GM19240 (cell line): ENCODE results near the gene TTC7B.
A peak's percentile ranks its signal among the peaks of the same experiment; 100 is the strongest.

Experiments used
- DNase-seq: peaks from one replicate; pipeline ENCODE4 v3.0.0; 2011; ENCODE audit warnings: low spot score; ENCODE audit not compliant: insufficient read length

TTC7B gene

DNA sequence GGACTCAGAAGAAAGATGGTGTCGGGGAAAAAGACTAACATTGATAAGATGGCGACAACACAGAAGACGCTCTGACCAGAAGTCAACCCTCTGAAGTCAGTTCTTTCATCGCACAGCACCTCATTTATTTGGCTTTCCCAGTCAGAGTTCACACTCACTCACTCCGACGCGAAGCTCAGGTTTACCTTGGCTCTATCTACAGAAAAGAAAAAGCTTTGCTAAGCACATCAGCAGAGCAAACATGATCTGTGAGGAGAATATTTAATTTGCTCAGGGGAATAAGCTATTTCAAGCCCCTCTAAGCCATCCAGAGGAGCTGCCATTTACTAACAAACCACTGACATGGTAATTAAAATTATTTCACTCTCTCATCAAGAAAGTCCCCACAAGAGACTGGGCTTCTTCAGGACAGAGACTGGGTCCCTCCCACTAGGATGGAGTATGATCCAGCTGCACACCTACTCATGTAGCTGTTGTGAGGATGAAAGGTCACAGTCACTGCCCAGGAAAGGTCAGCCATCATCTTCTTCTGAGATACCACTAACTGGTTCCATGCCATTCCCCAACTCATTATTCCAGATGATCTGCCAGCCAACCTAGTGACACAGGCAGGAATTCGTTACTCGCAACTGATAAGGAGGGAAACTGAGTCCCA, 111.4 kb downstream of the TTC7B start:
- DNase-seq = no peak

- no peak for DNase-seq
These were observed 112.1 kb downstream of the TTC7B start for GRCh38 chr14:90703841-90704737.

DNA sequence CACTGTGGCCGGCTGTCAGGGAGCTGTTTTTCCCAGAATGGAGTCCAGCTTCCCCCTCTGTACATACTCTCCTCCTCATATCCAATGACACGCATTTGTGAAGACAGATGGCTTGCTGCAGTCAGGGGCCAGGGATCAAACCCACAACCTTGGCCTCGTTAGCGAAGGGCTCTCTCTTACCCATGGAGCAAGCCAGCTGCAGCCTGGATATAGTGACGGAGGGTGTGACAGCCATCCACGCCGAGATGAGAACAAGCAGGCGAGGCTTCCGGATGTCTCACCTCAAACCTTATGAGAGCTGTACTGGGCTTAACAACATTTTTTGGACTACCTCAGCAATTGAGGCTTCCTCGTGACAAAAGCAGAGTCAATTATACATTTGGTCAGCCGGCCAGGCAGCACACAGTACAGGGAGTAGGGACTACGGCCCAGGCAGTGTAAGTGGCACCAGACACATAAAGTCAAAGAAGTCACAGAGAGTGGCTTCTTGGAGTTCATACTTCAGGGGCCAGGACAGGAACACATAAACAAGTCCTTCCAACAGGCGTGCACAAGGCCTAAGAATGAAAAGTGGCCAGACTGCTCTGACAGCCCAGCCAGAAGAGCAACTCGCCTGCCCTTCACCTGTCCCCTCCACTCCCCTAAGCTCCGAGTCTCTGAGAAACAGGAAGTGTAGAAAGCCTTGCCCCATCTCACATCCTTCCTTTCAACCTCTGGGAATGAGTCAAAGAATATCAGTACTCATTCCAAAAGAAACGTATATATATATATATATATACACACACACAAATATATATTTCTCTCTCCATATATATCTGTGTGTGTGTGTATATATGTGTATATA, 115.1 kb downstream of the TTC7B start:
- DNase-seq = no peak

DNA sequence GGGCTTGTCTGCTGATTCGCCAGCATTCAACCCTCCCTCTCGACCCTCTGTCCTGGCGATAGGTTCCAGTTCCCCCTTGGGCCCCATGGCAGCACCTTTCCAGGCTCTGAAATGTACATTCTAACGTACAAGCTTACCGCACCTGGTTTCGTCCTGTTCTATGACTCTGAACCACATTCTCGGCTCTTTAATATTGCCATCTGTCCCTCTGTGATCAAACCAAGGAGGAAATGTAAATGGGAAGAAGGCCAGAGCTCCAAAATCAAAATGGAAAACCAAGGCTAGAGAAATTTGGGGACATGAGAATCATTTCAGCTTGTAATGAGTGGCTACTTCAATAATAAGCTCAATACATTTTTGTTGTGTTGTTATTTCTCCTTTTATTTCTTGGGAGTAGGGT, 117.2 kb downstream of the TTC7B start:
- DNase-seq = no peak

- no peak for DNase-seq
These were observed 117.8 kb downstream of the TTC7B start for GRCh38 chr14:90698379-90698869.

DNA sequence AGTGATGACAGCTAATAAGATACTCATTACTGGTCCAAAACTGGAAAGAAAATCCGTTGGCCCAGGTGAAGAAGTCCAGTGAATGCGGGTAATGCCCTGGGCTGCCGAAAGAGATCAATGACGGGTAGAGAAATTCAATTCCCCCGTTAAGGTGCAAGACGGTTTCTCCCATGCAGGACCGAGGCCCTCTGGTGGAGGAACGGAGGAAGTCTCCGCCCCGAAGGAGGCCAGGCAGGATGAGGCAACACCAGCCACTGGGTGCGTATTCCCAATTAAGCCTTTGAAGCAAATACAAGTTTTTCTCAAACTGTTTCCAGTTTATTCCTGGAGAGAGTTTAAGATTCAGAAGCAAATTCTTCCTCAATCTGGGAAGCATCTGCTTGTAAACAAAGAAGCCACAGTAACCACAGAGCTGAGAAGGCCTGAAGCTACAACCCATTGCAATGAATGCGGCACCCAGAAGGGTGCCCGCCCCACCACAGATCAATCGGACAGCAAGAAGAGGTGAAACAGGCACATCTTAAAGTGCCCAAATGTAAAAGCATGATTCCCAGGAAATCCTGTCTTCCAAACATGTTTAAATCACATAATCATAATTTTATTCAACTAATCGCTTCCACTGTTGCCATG, 118.5 kb downstream of the TTC7B start:
- peak; percentile 62 for DNase-seq

DNA sequence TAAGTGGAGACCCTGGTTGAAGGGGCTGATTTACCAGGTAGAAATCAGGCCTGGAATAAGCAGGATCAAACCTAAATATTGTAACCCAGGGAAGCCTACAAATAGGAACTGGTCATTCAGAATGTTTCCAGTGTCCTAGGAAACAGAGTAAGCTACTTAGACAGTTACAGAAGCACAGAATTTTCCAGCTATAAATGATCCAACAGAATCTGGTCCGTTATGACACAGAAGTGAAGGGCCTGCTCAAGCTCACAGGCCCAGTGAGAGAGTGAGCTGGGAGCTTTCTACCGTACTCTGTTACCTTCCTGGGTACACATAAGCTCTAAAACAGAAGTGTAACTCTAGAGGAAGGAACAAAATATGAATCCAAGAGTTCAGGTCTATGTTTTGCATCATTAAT, 119.1 kb downstream of the TTC7B start:
- no peak for DNase-seq

DNA sequence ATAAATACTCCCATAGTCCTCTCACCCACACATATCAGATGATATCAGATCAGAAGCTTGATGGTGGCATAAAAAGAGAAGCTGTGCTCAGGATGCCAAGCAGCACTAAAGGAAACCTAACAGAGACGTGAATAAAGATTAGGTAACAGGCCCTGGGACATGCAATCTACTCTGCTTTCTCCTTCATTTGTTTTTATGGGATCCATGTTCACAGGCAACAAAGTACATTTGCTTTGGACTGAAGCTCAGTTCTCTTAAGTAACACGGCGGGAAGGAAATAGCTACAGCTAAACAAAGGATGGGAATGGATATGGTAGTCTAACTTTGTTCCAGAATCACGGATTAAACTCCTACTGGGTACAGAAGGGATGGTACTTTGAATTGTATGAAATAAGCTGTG, 119.5 kb downstream of the TTC7B start:
- DNase-seq = no peak

DNA sequence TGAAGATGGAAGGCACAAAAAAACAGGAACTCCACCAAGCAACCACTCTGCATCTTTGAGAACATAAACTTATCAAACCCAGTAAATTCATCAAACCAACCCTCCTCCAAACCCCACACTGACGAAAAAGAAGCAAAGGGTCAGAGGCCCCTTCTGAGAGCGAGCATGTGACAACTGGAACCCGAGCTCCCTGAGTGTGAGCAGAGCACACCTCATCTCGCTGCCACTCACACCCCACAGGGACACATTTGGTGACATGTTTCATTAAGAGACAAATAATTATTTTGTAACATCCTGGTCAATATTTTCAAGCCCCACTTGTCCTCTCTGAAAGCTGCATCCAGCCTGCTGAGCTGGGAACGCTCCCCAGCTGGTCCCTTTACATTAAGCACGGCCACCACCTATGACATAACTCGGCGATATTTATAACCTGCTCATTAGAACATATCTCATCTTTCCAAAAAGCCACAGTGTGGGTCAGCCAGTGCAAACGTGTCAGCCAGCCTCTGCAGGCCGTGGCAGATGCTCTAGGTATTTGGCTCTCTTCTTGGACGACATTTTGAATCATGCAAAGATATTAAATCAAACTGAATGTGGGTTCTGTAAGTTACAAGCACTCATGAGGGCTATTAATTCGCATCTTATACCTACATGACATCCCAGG, 120.1 kb downstream of the TTC7B start:
- DNase-seq = no peak

- DNase-seq = no peak
These were observed 122.8 kb downstream of the TTC7B start for GRCh38 chr14:90693413-90693812.

DNA sequence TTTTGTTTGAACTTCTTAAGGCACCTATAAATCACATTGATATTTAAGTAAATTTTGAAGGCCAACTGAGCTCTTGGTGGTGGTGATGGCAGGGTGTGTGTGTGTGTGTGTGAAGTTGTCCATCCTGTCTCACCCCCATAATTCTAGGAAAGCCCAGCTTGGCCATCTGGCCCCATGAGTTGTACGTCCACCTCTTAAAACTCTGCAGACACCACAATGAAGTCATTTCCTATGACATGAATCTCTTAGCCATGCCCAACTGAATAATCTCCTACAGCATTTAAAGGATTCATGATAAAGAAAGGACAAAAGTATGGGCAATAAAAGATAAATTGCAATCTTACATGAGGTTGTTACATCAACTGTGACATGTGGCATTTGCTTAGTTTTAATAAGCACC, 123.4 kb downstream of the TTC7B start:
- no peak for DNase-seq

GRCh38 chr14:90692061-90692460, 124.2 kb downstream of the TTC7B start:
- DNase-seq = no peak

DNA sequence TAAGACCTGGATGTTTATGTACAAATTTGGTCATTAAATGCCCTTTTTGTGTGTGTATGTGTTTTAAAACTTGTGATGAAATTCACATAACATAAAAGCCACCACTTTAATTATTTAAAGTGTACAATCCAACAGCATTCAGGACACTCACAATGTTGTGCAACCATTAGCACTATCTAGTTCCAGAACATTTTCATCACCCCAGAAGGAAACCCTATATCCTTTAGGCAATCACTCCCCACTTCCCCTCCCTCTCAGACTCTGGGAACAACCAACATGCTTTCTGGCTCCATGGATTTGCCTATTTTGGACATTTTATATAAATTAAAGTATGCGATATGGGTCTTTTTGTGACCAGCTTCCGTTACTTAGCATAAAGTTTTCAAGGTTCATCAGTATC, 124.6 kb downstream of the TTC7B start:
- no peak for DNase-seq

DNA sequence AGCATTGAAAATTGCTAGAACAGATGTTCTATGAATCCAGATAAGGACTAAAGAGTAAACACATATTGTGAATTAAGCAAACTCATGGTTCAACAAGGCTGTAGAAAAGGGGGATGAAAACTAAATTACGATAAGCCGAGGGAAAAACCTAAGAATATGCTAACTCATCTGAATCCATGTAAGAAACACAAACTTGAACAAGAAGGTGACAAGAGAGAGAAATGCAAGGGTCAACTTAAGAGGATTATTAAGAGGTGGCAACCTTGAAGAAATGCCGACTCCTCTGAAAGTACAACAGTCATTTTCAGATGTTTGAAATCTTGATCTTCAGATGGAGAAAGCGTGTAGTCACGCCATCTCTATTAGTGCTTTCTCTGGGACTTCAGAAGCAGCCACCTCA, 128.6 kb downstream of the TTC7B start:
- no peak for DNase-seq

DNA sequence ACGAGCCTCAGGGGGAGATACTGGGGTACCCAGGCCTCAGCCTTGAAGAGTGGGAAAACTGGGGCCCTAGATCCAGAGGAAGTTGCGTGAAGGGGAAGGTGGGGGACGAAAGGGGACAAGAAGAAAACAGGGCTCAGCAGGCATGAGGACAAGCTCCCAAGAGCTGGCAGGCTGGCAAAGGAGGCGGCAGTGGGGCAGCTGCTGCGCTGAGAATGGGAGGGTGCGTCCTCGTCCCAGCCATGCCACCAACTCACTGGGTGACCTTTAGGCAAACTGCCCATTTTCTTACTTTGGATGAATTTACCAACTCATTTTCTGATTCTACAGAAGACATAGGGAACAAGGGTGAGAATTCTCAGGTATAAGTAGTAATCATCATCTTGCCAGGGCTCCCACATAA, 133.6 kb downstream of the TTC7B start:
- no peak for DNase-seq

- DNase-seq = no peak
These were observed 134.3 kb downstream of the TTC7B start for GRCh38 chr14:90681929-90682328.

DNA sequence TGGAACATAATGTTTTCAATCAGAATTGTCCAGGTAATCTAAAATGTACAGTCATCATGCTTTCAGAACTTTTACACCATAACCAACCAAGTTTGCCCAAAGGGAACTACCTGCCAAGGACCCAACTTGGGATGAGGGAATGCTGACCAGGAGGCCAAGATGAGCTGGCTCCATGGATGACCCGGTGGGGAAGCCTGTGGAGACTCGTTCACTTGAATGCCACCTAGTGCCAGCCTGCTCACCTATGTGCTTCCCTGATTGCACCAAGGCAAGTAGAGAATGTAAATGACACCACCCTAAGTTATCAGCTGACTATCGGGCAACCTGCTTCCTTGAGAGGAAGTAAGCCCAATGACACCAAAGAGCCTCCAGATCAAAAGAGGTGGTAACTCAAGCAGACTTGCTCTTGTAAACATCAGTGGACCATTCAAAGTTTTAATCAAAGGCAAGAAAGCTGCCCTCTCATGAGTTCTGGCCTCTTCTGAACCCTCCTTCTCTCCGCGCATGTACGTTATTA, 137.3 kb downstream of the TTC7B start:
- no peak for DNase-seq

DNA sequence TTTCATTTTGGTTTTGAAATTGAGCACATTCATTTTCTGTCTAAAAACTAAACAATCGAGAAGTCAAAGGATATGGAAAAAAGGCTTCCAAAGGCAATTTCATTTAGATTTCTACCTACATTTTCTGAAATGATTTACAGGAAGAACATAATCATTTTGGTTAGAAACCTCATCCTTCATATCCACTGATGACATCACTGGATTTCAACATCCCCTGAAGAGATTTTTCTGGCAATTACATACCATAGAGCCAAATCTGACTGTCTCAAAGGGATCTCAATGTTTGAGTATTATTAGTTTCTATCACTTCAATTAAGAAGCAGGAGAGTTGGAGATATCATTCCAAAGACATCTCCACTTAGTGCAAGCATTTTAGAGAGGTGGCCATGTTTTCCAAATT, 137.8 kb downstream of the TTC7B start:
- DNase-seq = no peak

GRCh38 chr14:90677484-90678050, 138.7 kb downstream of the TTC7B start:
- no peak for DNase-seq

DNA sequence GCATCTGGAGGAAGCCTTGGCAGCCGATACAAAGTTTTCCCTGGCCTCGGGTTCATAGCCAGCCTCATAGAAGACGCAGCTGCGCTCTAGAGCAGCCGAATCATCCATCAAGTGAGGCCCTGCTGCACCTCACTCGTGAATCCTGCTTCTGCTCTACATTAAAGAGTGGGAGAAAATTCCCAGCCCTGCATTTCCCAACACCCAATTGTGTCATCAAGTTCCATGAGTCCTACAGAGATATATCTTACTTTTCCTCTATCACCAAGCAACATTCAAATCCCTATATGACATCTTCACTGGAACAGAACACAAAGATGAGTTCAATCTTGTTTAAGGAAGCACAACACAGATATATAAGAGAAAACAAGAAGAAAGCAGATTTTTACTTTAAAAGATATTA, 139.3 kb downstream of the TTC7B start:
- no peak for DNase-seq
